Subcutaneous adipose tissue (tissue), 4 donors: ENCODE measurements around the gene CAMKMT. TPM values are rescaled to one million over a fixed set of nuclear protein-coding genes. Genes with fewer than 3 reads are reported as not detected.

ENCODE experiments used
- CTCF ChIP-seq: fragments of 450-650 bp; IDR thresholded peaks from one replicate; pipeline ENCODE4 v1.5.1; 2016; ENCODE audit warnings: low read depth, mild to moderate bottlenecking, control low read depth, antibody characterized with exemption, moderate library complexity
- total RNA-seq, 4 donors: library from RNA; depleted of rRNA; stranded (reverse); fragments of >200 nt; gene quantifications; one replicate each; pipeline ENCODE4 v1.1.0, GENCODE V29; 2016

The CAMKMT gene
- total RNA-seq, 4 donors from 2014 or later = 7.7 to 14.0 (median 10.3) TPM

GRCh38 chr2:44718431-44718830 lies 356.7 kb downstream of the CAMKMT start:
- TF ChIP-seq CTCF = no peak

- no peak for TF ChIP-seq CTCF
Measured at GRCh38 chr2:44719562-44719961, 357.8 kb downstream of the CAMKMT start.

- TF ChIP-seq CTCF = no peak
Measured at GRCh38 chr2:44722026-44722625, 360.4 kb downstream of the CAMKMT start.

- TF ChIP-seq CTCF = no peak
Measured at GRCh38 chr2:44723921-44724320, 362.2 kb downstream of the CAMKMT start.

GRCh38 chr2:44730593-44730992 lies 368.8 kb downstream of the CAMKMT start:
- TF ChIP-seq CTCF = no peak

- no peak for TF ChIP-seq CTCF
Measured at GRCh38 chr2:44731505-44731904, 369.8 kb downstream of the CAMKMT start.

- TF ChIP-seq CTCF = no peak
Measured at GRCh38 chr2:44736270-44736942, 374.7 kb downstream of the CAMKMT start.
